T-helper 1 cell (primary cell): ENCODE results near the gene SLC49A3.
"Not testable (repeated sequence)": the region's sequence is repeated elsewhere in the genome, so short reads cannot be mapped to it uniquely, and the experiment has no call there.

Source experiments
- DNase-seq, 5 donors: peaks; one replicate each; pipeline ENCODE4 v3.0.0-alpha.2; 2012 to 2020

SLC49A3 gene

DNA sequence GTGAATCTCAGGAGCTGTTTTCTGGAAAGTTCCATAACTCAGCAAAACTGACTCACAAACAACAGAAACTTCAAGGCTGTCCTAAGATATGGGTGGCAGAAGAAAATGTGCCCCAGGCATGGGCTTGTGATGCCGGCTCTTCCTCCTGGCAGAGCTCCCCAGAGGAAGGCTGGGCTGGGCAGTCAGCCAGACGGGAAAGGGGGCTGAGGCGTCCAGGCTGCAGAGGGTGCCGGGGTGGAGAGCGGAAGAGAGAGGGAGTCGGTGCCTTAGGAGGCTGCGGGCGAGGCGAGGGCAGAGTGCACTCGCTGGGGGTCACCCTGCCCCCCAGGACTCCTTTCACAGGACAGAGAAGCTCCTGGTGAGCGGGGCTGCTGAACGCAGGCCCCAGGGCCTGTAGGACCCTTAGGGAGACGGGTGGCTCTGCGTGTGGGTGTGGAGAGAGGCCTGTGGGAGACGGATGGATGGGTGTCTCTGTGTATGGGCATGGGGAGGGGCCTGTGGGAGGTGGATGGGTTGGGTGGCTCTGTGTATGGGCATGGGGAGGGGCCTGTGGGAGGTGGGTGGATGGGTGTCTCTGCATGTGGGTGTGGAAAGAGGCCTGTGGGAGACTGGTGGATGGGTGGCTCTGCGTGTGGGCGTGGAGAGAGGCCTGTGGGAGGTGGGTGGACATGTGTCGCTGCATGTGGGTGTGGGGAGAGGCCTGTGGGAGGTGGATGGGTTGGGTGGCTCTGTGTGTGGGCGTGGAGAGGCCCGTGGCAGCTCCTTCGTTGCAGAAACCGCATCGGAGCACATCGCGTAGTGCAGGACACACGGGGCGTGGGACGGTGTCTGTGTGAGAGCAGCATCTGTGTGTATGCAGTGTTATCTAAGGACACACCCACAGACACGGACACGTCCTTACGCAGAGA is 32.6 kb upstream of the SLC49A3 start:
- DNase-seq = no peak

DNA sequence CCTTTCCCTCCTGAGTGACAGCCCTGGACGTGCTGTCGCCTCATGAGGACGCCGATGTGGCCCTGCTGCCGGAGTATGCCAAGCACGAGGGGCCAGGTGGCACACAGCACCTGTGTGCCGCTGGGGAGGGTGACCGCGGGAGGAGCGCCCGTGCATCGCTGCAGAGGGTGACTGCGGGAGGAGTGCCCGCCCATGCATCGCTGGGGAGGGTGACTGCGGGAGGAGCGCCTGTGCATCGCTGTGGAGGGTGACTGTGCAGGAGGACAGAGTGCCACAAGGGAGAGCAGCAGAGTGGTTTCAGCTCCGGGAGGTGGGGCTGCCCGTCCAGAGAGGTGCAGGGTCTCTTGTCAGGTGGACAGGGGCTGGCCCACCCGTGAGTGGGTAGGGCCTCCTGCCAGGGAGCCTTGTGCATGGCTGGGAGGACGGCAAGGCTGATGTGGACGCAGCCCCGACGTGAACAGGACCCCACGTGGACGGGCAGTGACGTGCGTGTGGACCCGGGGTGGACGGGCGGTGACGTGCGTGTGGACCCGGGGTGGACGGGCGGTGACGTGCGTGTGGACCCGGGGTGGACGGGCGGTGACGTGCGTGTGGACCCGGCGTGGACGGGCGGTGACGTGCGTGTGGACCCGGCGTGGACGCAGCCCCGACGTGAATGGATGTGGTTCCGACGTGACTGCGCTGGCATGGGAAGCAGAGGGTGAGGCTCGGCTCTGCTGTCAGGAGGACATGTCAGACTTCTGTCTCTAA is 31.3 kb upstream of the SLC49A3 start:
- no peak for DNase-seq

DNA sequence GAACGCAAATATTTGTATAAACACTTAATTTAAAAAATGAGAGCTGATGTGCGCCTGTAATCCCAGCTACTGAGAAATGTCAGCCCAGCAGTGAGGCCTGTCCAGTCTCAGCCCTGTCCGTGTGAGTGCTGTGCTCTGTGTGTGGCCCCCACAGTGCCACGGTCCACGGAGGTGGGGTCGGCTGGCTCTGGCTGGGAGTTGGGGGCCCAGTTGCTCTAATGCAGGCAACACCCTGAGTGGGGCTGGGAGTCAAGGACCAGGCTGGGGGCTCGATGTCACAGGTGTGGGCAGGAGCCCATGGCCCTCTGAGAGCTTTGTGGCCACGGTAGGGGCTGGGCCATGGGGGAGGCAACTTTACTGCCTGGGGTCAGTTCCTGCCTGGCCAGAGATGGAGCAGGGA is 29.5 kb upstream of the SLC49A3 start:
- no peak for DNase-seq

DNA sequence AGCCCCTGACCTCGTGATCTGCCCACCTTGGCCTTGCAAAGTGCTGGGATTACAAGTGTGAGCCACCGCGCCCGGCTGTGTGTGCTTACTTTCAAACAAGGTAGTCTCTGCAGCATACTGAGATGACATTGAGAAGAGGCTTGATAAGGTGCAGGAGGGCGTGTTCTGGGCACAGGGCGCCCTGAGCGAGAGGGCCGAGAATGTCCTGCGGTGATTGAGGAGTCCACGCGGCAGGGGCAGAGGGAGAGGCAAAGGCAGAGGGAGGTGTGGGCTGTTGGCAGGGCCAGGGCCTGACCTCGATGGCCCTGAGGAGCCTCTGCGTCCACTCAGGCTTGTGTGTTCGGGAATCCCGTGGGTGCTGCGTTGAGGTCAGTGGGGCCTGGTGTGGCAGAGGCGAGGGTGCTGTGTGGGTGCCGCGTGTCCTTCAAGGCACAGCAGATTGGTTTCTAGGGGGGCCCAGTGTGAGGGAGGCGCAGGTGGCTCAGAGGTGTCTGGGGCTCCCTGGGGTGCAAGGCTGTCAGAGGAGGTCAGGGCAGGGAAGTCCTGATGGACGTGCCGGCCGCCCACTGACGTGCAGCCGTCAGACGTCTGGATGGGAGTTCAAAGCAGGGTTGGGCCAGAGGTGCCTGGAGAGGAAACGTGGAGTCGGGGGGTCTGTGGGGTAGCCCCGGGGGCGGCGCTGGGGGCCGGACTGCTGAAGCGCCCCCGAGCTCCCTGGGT is 28.8 kb upstream of the SLC49A3 start:
- DNase-seq = no peak

DNA sequence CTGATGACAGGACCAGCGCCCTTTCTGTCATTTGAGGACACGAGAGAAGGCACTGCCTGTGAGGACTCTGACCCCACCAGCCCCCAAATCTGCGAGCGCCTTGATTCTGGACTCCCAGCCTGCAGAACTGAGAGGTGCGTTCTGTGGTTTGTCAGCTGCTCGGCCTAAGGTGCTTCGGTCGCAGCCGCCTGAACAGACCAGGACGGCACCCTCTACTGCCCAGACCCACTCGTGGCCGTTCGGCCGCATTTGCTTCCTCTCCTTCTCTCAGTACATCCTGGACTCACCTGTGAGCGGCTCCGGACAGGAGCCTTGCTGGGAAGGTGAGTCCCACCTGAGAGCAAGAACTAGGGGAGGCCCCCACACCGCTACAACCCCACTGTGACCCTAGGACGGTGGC is 25.1 kb upstream of the SLC49A3 start:
- DNase-seq = no peak

DNA sequence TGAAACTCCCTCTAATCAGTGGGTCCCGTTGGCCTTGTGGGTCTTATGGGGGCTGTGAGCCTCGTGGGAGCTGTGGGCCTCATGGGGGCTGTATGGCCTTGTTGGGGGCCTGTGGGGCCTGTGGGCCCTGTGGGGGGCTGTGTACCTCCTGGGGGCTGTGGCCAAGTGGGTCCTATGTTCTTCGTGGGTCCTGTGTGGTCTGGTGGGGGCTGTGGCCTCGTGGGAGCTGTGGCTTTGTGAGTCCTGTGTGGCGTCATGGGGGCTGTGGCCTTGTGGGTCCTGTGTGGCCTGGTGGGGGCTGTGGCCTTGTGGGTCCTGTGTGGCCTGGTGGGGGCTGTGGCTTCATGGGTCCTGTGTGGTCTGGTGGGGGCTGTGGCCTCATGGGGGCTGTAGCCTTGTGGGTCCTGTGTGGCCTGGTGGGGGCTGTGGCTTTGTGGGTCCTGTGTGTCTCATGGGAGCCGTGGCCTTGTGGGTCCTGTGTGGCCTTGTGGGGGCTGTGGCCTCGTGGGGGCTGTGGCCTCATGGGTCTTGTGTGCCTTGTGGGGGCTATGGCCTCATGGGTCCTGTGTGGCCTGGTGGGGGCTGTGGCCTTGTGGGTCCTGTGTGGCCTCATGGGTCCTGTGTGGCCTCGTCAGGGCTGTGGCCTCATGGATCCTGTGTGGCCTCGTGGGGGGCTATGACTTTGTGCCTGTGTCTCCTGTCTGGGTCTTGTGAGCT is 24.1 kb upstream of the SLC49A3 start:
- DNase-seq = no peak

DNA sequence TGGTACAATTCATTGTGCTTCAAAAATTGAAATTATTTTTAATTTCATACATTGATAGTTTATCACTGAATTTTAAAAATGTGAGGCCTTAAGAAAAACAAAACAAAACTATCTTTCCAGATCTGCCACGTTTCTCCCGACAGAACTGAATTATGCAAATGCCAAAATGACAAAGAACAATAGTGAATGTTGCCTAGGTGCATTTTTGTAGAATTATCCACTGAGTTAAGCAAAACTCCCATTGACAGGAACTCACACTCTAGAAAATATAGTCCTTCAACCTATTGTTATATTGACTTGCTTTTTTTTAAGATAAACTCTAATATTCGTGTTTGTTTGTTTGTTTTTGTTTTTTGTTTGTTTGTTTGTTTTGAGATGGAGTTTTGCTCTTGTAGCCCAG is 23.1 kb upstream of the SLC49A3 start:
- DNase-seq = no peak

DNA sequence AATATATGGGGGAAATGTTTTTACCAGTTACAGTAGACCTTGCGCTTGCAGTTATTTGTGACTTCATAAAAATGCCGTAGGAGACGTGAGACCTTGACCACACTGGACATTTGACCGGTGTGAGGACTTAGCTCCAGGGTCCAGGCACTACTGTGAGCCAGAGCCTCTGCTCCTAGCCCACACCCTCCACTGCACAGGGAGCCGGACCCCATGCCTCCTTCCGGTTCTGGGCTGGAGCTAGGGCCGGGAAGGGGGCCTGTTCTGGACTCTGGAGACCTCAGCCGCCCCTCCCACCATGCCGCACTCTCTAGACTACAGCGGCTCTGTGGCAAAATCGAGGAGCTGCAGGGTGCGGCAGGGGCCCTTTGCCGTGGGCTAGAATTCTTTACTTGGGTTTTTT is 22.0 kb upstream of the SLC49A3 start:
- DNase-seq = no peak

DNA sequence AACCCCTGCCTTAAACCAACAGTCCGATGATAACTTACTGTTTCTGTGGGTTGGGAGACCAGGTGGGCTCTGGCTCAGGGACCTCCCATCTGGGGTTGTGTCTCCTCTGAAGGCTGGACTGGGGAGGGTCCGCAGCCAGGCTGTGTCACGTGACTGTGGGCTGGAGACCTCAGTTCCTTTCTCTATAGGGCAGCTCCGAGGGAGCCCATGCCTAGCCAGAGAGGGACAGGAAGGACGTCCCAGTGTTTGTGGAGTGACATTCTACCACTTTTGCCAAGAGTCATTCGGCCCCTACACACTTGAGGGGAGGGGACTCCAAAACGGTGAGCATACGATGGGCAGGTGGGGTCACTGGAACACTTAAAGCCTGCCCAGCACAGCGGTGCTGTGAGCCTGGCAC is 21.2 kb upstream of the SLC49A3 start:
- no peak for DNase-seq

DNA sequence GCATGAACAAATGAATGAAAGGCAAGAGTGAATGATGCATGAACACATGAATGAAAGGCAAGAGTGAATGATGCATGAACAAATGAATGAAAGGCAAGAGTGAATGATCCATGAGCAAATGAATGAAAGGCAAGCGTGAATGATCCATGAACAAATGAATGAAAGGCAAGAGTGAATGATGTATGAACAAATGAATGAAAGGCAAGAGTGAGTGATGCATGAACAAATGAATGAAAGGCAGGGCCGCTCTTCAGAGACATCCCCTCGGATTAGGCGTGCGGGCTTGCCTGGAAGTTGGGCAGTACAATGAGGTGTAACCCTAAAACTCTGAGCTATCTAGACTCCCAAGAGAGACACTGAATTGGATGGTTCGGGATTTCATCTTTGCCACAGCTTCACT is 20.4 kb upstream of the SLC49A3 start:
- no peak for DNase-seq

DNA sequence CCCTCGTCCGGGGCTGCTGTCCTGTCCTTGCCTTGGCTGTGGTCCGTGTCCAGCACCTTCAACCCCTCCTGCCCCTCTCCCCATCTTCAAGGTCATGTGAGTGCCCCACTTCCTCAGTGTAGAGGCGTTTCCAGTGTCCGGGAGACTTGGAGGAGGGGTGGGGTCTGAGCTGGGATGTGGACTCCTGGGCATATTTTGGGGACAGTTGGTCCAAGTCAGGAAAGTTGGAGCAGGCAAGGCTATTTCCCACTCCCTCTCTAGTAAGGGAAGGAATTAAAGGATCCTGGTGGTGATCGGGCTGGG is 19.6 kb upstream of the SLC49A3 start:
- DNase-seq = no peak

DNA sequence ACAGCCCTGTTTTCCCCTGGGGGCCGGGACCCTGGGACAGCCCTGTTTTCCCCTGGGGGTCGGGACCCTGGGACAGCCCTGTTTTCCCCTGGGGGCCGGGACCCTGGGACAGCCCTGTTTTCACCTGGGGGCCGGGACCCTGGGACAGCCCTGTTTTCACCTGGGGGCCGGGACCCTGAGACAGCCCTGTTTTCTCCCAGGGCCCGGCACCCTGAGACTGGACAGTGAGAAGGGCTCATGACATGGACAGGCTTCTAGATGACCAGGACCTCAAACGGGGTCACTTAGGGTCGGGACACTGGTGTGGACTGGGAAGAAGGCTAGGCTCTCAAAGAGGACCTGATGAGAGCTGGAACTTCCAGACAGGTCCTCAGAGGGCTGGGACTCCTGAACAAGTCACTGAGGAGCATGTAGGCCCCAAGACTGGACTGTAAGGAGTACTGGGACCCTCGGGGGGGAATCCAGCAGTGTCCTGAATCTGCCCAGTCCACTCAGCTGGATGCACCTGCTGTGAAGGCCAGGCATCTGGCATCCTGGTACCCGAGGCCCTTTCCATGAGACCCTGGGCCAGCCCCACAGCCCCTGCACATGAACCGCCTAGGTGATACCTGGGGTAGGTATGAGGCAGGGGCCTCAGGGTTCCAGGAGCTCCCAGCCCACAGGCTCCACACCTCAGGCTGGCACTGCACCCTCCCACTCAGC is 19.1 kb upstream of the SLC49A3 start:
- no peak for DNase-seq

DNA sequence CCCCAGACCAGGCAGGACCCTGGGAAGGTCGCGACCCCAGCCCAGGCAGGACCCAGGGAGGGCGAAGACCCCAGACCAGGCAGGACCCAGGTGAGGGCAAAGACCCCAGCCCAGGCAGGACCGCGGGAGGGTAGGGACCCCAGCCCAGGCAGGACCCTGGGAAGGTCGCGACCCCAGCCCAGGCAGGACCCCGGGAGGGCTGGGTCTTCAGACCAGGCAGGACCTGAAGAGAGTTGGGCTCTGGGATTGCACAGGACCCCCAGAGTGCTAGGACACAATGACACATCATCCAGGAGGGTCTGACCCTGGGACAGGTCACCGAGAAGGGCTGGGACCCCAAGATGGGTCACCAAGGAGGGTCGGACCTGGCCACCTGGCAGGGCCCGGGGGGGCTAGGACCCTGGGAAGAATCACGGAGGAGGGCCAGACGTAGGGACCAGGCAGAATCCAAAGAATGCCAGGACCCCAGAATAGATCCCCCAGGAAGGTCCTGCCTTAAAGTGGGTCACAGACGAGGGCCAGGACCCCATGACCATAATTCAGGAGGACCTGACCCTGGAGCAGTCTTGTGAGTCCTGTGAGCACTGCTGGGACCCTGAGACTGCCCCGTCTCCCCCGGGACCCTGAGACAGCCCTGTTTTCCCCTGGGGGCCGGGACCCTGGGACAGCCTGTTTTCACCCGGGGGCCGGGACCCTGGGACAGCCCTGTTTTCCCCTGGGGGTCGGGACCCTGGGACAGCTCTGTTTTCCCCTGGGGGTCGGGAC is 18.1 kb upstream of the SLC49A3 start:
- no peak for DNase-seq

DNA sequence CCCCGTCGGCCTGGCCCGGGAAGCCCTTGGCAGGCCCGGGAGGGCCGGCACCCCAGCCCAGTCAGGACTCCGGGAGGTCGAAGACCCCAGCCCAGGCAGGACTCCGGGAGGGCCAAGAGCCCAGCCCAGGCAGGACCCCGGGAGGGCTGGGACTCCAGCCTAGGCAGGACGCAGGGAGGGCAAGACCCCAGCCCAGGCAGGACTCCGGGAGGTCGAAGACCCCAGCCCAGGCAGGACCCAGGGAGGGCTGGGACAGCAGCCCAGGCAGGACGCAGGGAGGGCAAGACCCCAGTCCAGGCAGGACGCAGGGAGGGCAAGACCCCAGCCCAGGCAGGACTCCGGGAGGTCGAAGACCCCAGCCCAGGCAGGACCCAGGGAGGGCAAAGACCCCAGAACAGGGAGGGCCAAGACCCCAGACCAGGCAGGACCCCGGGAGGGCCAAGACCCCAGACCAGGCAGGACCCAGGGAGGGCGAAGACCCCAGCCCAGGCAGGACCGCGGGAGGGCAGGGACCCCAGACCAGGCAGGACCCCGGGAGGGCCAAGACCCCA is 17.2 kb upstream of the SLC49A3 start:
- not testable (repeated sequence) for DNase-seq

DNA sequence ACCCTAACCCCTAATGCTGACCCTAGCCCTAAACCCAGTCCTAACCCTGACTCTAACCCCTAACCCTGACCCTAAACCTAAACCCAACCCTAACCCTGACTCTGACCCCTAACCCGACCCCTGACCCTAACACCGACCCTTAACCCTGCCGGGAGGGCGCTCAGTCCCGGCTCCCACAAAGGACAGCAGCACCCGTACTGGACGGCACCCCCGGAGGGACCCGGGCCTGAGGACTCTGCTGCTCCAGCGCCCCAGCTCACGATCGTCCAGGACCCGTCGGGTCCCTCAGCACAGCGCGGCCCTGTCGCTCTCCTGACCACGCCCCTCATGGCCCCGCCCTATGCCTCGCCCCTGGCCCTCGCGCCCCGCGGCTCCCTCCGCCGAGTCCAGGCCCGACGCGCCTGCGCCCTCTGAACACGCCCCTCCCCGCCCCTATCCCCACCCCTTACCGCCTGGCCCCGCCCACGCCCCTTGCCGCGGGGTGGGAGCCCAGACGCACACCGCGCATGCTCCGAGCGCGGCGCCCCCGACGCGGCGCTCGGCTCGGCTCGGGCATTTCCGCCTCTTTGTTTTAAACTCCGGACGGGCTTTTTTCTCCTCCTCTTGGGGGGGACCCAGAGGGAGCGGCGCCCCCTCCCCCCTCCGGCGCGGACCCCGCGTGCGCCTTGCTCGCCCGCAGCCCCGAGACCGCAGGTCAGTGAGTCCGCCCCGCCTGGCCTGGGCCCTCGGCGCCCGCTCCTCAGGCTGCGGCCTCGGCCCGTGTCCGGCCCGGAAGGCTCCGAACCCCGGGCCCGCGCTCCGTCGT is 16.5 kb upstream of the SLC49A3 start, which contains the start of gene PCGF3:
Gene PCGF3 (plus strand): TSS at position 555 of the 805 bp plus-strand sequence. CDS start 27,849 bp downstream, outside the sequence.
- DNase-seq = peak; percentile 93 to 95 (median 95)

DNA sequence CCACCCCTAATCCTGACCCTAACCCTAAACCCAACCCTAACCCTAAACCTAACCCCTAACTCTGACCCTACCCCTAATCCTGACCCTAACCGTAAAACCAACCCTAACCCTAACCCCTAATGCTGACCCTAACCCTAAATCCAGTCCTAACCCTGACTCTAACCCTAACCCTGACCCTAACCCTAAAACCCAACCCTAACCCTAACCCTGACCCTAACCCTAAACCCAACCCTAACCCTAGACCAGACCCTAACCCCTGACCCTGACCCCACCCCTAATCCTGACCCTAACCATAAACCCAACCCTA is 16.0 kb upstream of the SLC49A3 start:
- DNase-seq = no peak

DNA sequence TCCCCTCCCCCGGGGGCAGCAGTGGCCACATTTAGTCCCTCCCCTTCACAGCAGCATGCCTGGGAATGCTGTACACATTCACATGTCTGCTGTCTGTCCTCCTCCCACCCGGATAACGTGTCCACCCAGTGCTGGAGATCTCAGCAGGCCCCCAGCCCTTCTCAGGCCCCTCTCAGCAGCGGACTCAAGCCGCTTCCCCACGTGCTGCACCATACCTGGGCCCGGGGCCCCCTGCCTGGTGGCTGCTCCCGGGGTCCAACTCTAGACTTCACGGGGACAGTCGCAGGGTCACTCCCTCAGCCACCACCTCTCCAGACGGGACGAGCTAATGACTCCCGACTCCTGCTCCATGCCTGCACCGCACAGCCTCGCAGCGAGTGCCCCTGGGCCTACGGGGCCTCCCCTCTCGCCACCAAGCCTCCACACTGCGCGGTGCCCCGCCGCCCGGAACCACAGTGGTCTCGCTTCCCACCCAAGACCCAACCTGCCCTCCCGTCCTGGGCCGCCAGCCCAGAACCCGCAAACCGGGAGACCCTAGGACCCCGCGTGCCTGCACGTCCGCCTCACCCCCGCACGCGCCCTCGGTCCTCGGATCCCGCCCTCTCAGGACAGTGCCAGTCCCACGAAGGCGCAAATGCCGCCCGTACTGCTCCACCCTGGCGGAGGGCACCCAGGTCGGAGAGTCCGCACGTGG is 15.4 kb upstream of the SLC49A3 start:
- DNase-seq = no peak

DNA sequence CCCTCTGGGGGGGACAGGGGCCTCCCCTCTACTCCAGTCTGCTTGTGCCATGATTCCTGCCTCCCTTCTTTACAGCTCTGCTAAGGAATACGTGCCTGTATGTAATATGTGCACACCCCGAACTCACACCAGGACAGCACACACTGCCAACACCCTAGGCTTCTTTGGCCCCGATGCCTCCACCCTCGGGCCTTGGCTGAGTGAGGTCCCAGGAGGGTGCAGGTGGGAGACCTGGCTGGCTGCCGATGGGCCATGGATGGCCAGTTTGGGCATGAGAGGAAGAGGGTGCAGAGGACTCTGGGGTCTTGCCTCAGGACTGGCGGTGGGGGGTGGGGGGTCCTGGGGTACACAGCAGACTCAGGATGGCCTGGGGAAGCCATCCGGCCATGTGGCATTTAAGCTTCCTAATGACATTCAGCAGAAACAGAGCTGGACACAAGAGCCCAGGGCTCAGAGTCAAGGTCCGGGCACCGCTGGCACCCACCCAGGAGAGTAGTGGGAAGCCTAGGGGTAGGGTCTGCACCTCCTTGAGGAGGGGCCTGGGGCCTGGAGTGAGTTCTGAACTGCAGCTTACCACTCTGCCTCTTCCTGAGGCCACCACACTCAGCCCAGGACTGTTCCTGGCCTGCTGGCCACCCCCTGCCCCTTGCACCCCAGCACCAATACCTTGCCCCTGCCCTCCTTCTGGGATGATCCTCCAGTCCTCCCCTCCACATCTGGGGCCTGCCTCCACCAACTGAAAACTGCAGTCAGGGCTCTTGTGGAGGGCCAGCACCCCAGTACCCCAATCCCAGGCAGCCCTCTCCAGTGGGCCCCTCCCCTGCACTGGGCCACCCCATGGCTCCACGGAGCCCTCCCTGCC is 14.6 kb upstream of the SLC49A3 start:
- DNase-seq = no peak

DNA sequence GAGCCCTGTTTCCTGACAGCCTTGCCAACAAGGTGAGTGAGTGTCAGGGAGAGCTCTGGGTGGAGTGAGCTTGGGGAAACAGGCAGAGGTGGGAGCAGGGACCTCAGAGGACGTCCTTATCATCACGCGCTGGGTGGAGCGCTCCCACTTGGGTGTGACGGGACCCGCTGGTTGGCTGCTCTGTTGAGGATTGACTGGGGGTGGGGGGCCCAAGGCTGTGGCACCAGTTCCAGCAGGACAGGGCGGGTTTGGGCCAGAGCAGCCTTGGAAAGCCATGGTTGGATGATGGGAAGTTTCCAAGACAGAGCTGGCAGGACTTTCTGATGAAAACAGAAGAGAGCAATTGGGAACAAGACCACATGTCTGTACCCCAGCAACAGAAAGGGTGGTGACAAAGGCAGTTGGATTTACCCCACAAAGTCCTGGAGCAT is 13.7 kb upstream of the SLC49A3 start:
- no peak for DNase-seq
